CD4-positive, alpha-beta T cell (primary cell): ENCODE results near the gene A3GALT2. TPM values are rescaled to one million over a fixed set of nuclear protein-coding genes. Genes with fewer than 3 reads are reported as not detected.

Experiments
- ATAC-seq: fragments of 200-7000 bp; cut with Tn5 transposase; one replicate; pipeline ENCODE4 v1.10.0; 2022; ENCODE audit warnings: mild to moderate bottlenecking; ENCODE audit not compliant: poor library complexity
- CTCF ChIA-PET: fragments of 350-600 bp; sonication (Branson Sonifier 250); formaldehyde crosslinking; loops from one replicate; lab custom pipeline; 2021; ENCODE audit warnings: antibody characterized with exemption, inconsistent platforms; lab: Charles Lee
- POLR2A ChIA-PET: fragments of 350-600 bp; sonication (Branson Sonifier 250); formaldehyde crosslinking; loops from one replicate; lab custom pipeline; 2021; ENCODE audit warnings: antibody characterized with exemption, inconsistent platforms; lab: Charles Lee
- DNase-seq, 14 experiments: peaks; one replicate each; pipeline ENCODE4 v3.0.0-alpha.2; 2013 to 2020; ENCODE audit warnings: mixed read lengths in 2 of 14
- H3K27ac ChIP-seq, 2 donors: one replicate each; pipeline versions ENCODE4 v1.5.1 to v1.7.0; 2013; ENCODE audit warnings: low read length in 2 of 2, low read depth in 1 of 2, mild to moderate bottlenecking in 1 of 2
- H3K27me3 ChIP-seq, 2 experiments: 1 replicate in 1 of 2; 2 replicates in 1 of 2; pipeline versions ENCODE4 v1.6.1 to v1.7.0; 2013; ENCODE audit warnings: low read length in 2 of 2, control low read depth in 1 of 2, mild to moderate bottlenecking in 1 of 2, moderate library complexity in 1 of 2; ENCODE audit not compliant: insufficient read depth in 2 of 2, control insufficient read depth in 1 of 2
- H3K36me3 ChIP-seq: one replicate; pipeline ENCODE4 v1.6.1; 2013; ENCODE audit warnings: low read length, control low read depth; ENCODE audit not compliant: insufficient read depth
- H3K4me1 ChIP-seq: one replicate; pipeline ENCODE4 v1.6.1; 2013; ENCODE audit warnings: low read length, control low read depth; ENCODE audit not compliant: insufficient read depth
- H3K4me3 ChIP-seq: one replicate; pipeline ENCODE4 v1.5.1; 2013; ENCODE audit warnings: mild to moderate bottlenecking, low read length, moderate library complexity
- H3K9me3 ChIP-seq, 2 experiments: 1 replicate in 1 of 2; 2 replicates in 1 of 2; pipeline versions ENCODE4 v1.6.1 to v1.7.0; 2013; ENCODE audit warnings: low read length in 2 of 2, mild to moderate bottlenecking in 2 of 2, control low read depth in 1 of 2, moderate library complexity in 1 of 2; ENCODE audit not compliant: control insufficient read depth in 1 of 2, insufficient read depth in 1 of 2
- H3K27ac Mint-ChIP-seq: one replicate; pipeline ENCODE4 v1.8.0; 2020; ENCODE audit warnings: mixed read lengths
- H3K27me3 Mint-ChIP-seq: one replicate; pipeline ENCODE4 v1.8.0; 2021; ENCODE audit warnings: mixed read lengths
- H3K36me3 Mint-ChIP-seq: one replicate; pipeline ENCODE4 v1.8.0; 2021; ENCODE audit warnings: low read depth, mixed read lengths
- H3K4me1 Mint-ChIP-seq: one replicate; pipeline ENCODE4 v1.8.0; 2021; ENCODE audit warnings: low read depth, mixed read lengths
- H3K4me3 Mint-ChIP-seq: one replicate; pipeline ENCODE4 v1.8.0; 2020; ENCODE audit warnings: mild to moderate bottlenecking, mixed read lengths
- H3K9me3 Mint-ChIP-seq: one replicate; pipeline ENCODE4 v1.8.0; 2020; ENCODE audit warnings: mixed read lengths
- intact Hi-C, 2 experiments: fragments of 100-400 bp; cut with DNase I in 1 of 2; cut with micrococcal nuclease in 1 of 2; formaldehyde crosslinking; loops; one replicate each; pipeline versions ENCODE4 v1.15.1 to v1.9.0; 2023 to 2025; cut with DNase I, micrococcal nuclease
- total RNA-seq, 174 experiments: library from RNA in 2 of 174; stranded (reverse) in 2 of 174; gene quantifications; one replicate each; pipeline ENCODE4 v1.2.3 and lab custom pipeline; 2021 to 2026
- TF ChIP-seq, protein P1 (sequence below): fragments of 200-600 bp; IDR thresholded peaks from one replicate; pipeline ENCODE4 v1.8.0; 2022; ENCODE audit warnings: antibody characterized with exemption, mild to moderate bottlenecking

A3GALT2 gene
- total RNA-seq, 2 experiments from 2014 or later: not detected

DNA sequence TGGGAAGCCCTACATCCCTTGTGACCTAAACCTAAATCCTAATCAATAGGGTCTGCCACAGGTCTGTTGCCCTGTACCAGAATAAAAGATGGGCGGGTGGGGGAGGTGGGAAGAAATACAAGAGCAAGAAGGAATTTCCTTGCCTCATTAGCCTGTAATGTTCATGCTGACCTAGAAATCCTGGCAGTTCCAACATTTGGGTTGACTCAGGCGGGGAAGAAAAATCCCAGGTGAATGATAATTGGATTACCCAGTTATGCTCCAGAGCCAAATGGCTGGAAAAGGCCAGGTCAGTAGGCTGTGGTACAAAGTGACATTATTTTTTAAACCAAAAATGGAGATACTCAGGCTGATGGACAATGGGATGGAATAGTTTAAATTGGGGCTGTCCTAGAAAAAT is 27.3 kb upstream of the A3GALT2 start:
- Mint-ChIP-seq H3K4me1 (peaks cover 59% of the 10 kb centered on the region), H3K36me3 (peaks cover 29% of the 10 kb centered on the region)
- H3K4me1 ChIP-seq: peaks cover 30% of the 10 kb centered on the region

GRCh38 chr1:33347650-33347992 is 26.7 kb upstream of the A3GALT2 start:
- H3K4me1 ChIP-seq: peaks cover 32% of the 10 kb centered on the region
- Mint-ChIP-seq H3K4me3 (peak overlapping the region; percentile 99), H3K36me3 (peaks cover 34% of the 10 kb centered on the region), H3K9me3 (no peaks in the 10 kb centered on the region), H3K4me1 (peaks cover 59% of the 10 kb centered on the region), H3K27me3 (no peaks in the 10 kb centered on the region), H3K27ac (no peak overlapping the region)
- no peak overlapping the region for H3K4me3 ChIP-seq
- ATAC-seq (no peak), DNase-seq (no peak)
- H3K9me3 ChIP-seq: no peaks in the 10 kb centered on the region
- H3K27ac ChIP-seq: no peak overlapping the region
- ChIA-PET CTCF (no interaction called here), POLR2A (no interaction called here)
- no peaks in the 10 kb centered on the region for H3K27me3 ChIP-seq
- TF ChIP-seq, protein P1, sequence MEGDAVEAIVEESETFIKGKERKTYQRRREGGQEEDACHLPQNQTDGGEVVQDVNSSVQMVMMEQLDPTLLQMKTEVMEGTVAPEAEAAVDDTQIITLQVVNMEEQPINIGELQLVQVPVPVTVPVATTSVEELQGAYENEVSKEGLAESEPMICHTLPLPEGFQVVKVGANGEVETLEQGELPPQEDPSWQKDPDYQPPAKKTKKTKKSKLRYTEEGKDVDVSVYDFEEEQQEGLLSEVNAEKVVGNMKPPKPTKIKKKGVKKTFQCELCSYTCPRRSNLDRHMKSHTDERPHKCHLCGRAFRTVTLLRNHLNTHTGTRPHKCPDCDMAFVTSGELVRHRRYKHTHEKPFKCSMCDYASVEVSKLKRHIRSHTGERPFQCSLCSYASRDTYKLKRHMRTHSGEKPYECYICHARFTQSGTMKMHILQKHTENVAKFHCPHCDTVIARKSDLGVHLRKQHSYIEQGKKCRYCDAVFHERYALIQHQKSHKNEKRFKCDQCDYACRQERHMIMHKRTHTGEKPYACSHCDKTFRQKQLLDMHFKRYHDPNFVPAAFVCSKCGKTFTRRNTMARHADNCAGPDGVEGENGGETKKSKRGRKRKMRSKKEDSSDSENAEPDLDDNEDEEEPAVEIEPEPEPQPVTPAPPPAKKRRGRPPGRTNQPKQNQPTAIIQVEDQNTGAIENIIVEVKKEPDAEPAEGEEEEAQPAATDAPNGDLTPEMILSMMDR: no peak
- peaks cover 6% of the 10 kb centered on the region for H3K36me3 ChIP-seq
- intact Hi-C loops: no loop called here

More for the DNA sequence above, 27.3 kb upstream of the A3GALT2 start:
- ChIA-PET CTCF (no interaction called here), POLR2A (interaction anchor here (1.3 to 4.1 kb wide), 4 partner anchors 12 to 221 kb away, joined by 4 to 11 read pairs (median 7); partner anchors contain the start of gene TRIM62)
- ATAC-seq: no peak
- no peaks in the 10 kb centered on the region for H3K27me3 ChIP-seq
- H3K27ac ChIP-seq: no peak overlapping the region
- peak overlapping the region; percentile 56 for H3K4me3 ChIP-seq
- H3K27ac Mint-ChIP-seq: peak overlapping the region; percentile 89
- intact Hi-C loops: loop anchor here in 1 of 2 experiments (2.0 kb wide), 1 partner anchor 89 kb away; no protein-coding TSS in a partner anchor
- H3K4me3 Mint-ChIP-seq: peak overlapping the region; percentile 99
- no peak for DNase-seq
- TF ChIP-seq, protein P1: no peak
- H3K9me3 ChIP-seq: no peaks in the 10 kb centered on the region
- peaks cover 2% of the 10 kb centered on the region for H3K36me3 ChIP-seq
- no peaks in the 10 kb centered on the region for H3K27me3 Mint-ChIP-seq
- no peaks in the 10 kb centered on the region for H3K9me3 Mint-ChIP-seq

GRCh38 chr1:33346927-33347649 is 26.2 kb upstream of the A3GALT2 start:
- Histone ChIP-seq H3K9me3 (no peaks in the 10 kb centered on the region), H3K4me1 (peaks cover 37% of the 10 kb centered on the region), H3K36me3 (peaks cover 8% of the 10 kb centered on the region), H3K4me3 (no peak overlapping the region), H3K27me3 (no peaks in the 10 kb centered on the region), H3K27ac (no peak overlapping the region)
- Mint-ChIP-seq H3K27me3 (no peaks in the 10 kb centered on the region), H3K9me3 (no peaks in the 10 kb centered on the region), H3K27ac (peak overlapping the region; percentile 41), H3K36me3 (peaks cover 36% of the 10 kb centered on the region), H3K4me3 (peak overlapping the region; percentile 99), H3K4me1 (peaks cover 59% of the 10 kb centered on the region)
- TF ChIP-seq, protein P1: no peak
- ATAC-seq (no peak), DNase-seq (peak in 3 of 14 experiments; percentile 17 to 22 (median 21))
- ChIA-PET POLR2A (no interaction called here), CTCF (no interaction called here)
- intact Hi-C loops: no loop called here
